NCI-H1417 treated with DMSO at 0.1 percent for 48 hours (cell line): ENCODE measurements around the gene SPATA32.

ENCODE experiments used
- DNase-seq: peaks from one replicate; lab custom pipeline; 2025; lab: John Stamatoyannopoulos, UW

The SPATA32 gene

DNA sequence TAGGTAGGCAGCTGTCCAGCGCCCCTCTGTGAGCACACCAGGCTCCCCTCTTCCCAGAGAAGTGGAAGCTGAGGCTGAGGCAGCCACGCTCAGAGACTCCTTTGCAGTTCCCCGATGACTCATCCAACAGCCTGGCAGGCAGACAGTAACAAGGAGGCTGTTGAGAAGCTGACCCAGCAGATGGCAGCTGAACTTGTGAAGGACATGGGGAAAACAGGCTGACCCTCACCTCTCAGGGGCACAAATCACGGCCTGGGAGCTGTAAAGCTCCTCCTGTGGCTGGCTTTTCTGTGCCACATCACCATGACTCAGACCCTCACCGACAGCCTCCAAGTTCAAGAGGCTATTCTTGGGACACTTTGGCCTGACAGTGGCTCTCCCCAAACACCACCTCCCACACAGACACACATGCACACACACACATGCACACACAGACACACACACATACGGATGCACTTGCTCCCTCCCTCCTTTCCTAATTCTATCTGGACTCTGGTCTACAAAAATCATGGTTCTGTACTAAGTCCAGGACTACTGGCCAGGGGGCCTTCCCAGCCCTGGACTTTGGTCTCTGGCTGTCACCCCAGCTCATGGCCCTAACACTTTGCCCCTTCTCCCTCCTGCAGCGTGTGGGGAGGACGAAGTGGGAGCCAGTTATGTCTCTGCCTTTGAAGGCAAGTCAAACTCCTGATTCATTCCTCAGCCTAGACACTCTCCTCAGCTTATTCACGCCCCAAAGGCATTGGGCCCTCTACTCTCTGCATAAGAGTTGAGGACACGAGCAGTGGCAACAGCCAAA, 31.7 kb upstream of the SPATA32 start:
- no peak for DNase-seq

DNA sequence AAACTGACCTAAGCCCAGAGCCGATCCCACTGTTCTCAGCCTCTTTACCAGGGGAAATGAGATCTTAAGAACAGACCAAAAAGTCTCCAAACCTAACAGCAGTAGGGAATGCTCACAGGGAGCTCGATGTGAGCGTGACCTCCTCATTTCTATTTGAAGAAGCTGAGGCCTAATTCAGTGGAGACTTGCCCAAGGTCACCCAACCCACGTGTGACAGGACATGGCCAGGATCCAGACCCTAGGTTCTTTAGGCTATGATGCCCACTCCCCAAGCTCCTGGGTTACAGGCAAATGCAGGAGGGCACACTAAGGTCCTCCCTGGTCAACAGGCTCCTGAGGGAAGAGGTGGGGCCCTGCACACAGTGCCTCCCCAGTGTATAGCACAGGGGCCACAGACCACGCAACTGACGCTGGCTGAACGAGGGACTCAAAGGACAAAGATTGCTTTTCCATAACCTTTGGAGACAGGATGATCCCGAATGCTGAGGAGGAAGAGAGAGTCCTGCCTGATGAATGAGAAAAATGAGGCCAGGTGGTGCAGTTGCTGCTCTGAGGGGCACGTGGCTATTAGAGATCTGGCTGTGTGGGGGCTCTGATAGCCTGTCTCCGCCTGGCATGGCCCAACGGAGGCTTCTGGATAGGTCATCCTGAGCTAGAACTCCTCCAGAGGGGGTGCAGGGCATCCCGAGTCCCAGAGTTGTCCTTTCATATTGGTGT, 31.0 kb upstream of the SPATA32 start:
- DNase-seq = no peak

DNA sequence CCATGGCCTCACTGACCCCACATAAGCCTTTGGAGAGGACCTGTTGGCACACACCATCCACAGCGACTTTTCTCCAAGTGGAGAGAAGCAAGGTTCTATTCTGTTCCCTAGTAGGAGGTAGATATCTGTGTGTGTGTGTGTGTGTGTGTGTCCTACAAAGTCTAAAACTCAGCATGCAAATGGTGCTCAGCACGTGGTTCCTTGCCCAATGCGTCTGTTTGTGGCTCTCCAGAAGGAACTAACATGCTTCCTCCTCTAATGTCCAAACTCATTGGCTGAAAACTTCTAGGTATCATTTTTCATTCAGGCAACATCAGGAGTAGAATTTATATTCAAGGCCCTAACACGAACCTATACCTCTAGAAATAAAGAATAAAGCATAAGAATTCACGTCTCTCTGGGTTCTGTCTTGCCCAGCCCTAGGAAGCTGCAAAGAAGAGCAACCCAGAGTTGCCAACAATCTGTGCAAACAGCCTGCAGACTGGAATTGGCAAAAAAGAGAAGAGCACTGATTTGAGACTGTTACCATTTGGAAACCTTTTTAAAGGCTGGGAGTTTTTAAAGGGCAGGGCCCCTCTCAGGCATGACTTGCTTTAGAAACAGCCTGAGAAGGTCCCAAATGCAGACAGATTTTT, 29.4 kb upstream of the SPATA32 start:
- no peak for DNase-seq

DNA sequence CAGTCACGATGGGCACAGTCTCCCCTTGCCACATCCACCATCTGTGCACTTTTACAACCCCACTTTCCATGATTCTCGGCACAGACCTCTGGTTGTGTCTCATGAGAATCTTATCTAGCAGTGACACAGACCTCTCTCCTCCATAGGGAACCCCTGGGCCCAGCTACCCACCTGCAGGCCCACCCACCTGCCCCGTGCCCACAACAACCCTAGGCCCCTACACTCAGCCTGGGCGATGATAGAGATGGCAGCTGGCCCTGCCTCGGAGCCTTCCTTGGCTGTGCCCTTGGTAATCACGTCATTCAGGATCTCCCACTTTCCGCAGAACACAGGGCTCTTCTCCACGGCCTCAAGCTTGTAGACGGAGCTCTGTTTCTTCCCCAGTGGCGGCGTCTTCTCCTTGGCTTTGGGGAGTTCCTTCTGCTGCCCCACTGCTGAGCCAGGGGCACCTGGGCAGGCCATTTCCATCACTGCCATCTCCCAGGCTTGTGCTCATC, 28.4 kb upstream of the SPATA32 start:
- no peak for DNase-seq

DNA sequence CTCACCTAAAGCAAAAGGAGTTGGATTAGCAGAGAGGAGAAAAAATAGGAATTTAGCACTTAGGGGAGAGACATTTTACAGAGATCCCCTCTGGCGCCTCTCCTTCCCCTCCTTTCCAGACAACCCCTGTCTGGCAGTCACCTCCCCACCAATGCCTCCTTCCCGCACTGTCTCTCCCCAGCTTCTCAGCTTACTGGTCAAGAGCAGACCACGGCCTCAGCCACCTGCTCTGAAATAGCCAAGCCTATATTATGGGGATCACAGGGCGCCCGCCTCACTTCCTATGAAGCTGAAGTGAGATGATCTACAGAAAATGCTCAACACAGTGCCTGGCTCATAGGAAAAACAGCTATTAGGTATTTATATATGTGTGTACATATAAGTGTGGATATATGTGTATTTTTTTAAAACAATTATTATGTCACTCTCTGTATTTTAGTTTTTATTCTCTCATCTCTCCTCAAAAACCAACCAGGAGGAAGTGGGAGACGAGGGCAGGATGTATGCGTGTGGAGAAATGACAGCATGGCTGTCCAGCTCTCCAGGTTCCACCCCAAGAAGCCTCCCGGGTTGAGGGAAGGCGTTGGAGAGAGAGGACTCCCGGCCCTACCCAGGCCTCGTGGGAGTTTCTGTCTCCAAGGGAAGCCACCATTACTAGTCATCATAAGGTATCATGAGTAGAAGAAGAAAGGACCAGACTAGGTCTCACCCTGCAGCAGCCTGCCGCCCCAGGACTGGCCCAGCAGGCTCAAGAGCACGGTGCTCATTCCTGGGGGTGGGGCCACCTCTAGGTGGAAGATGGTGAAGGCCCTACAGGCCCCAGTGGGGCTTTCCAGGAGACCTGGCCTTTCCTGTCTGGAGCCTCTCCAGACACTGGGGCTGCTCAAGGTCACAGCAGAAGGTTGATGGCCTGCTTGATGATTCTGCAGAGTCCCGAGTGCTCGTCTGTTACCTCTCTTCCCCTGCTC, 27.7 kb upstream of the SPATA32 start:
- no peak for DNase-seq

DNA sequence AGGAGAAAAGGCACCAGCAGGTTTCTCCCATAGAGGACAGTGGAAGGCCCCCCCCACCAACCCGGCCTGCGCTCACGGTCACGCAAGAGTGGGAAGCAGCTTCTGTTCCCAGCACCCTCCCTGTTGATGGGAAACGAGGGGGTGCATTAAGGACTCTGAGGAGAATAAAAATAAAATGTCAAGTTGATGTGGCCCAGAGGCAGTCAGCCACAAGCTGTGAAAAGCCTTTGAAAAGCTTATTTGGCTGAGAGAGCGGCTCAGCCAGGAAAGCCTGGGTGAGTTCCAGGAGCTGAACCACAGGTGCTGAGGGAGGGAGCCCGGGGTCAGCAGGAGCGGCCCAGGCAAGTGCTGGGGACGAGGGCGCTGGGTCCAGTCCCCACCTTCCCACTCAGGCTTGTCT, 26.9 kb upstream of the SPATA32 start:
- no peak for DNase-seq

DNA sequence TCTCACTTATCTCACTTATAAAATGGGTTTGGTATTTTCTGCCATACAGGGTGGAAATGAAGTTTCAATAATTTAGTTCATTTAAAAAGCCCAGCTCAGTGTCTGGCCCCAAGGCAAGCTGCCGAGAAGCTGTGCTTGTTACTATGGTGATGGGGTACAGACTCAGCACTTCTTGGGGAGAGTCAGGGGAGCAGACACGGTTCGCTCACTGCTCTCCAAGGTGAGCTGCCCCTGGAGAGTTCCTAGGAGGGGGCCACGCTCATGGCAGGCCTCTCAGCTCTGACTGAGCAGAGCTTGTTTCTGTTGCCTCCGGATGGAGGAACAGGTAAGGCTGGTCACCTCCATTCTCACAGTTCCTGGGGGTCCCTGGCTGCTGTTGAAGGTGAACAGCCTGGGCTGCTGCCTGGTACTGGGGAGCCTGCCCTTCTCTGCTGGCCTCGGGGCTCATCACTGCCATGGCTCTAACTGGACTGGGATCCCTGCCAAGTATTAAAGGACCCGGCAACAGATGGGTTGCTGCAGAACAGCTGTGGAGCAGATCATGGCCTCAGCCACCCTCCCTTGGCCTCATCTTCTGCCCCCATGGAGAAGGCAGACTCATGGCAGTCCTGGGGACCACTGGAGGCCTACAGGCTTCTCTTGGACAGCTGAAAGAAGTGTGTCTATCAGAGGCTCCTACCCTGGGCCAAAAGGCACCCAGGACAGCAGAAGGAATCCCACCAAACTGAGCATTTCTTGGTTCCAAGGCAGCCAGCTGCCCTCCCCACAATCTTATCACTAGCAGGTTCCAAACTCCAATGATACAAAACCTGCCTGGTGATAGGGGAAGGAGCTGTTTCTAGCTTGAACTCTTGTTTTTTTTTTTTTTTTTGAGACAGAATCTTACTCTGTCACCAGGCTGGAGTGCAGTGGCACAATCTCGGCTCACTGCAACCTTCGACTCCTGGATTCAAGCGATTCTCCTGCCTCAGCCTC, 25.9 kb upstream of the SPATA32 start:
- no peak for DNase-seq

DNA sequence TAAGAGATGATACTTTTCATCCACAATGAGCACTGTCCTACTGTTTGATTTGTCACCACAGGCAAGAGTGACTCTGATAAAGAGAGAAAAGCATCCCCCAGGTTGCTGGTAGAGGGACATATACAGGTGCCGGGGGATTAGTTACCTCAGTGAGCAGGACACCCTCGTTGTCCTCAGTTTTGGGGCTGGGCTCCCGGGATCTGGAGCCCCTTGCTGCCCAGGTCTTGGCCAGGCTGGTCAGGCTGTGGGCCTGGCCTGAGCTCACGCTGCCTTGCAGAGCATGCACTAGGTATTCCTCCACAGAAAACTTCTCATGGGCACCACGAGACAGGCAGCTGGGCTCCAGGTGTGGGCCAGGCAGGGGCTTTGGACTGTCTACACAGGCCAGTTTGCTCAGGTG, 24.4 kb upstream of the SPATA32 start:
- no peak for DNase-seq

DNA sequence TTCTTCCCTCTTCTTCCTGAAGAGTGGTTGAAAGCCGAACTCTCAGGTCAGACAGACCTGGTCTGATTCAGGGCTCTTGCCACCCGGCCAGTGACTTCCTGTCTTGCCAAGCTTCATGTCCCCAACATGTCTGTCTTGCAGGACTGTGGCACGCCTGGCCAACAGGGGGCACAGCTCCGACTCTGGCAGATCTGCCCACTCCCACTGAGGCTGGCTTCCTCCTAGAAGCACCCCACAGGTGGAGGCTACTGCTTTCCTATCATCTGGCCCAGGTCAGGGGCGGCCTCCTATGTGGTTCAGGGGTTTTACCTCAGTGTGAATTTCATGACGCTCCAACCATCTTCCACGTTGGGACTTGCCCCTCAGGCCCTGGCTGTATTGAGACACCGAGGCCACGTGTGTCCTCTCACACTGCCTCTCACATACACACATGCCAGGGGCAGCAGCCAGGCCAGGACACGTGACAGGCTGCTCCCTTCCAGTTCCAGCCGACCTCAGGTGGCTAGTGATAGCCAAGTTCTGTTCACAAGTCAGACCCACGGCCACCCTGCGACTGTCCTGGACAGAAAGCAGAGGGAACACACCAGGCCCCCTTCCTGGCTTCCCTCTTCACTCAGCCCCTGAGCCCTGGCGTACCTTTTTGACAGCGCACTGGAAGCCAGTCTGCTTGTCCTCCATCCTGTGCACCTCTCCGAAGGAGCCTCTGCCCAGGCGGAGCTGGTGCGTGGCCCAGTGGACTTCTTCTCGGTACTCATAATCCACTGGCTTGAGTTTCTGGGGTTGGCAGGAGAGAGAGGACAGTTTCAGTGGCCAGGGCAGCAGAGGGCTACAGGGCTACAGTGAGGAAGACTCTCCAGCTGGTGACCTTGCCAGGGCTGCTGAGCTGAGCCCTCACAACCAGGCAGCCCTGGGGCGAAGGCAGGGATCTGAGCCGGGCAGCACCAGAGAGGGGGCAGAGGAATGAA, 22.6 kb upstream of the SPATA32 start:
- DNase-seq = no peak

DNA sequence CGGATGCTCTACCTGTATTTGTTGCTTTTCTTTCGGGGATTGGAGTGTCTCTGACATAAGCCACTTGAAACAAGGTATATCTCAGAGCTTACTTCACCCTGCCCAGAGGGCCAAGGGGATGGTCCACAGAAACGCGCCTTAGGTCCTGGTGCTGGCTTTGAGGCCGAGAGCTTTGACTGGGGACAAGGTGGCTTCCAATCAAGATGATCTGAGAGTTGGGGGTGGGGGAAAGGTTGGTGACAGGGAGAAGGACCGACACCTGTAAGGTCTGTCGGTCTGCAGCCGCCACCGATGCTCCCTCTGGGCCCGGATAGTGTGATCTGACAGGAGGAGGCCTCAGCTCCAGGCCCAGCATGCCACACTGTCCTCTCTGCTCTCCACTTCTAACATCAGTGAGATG, 21.8 kb upstream of the SPATA32 start:
- no peak for DNase-seq

DNA sequence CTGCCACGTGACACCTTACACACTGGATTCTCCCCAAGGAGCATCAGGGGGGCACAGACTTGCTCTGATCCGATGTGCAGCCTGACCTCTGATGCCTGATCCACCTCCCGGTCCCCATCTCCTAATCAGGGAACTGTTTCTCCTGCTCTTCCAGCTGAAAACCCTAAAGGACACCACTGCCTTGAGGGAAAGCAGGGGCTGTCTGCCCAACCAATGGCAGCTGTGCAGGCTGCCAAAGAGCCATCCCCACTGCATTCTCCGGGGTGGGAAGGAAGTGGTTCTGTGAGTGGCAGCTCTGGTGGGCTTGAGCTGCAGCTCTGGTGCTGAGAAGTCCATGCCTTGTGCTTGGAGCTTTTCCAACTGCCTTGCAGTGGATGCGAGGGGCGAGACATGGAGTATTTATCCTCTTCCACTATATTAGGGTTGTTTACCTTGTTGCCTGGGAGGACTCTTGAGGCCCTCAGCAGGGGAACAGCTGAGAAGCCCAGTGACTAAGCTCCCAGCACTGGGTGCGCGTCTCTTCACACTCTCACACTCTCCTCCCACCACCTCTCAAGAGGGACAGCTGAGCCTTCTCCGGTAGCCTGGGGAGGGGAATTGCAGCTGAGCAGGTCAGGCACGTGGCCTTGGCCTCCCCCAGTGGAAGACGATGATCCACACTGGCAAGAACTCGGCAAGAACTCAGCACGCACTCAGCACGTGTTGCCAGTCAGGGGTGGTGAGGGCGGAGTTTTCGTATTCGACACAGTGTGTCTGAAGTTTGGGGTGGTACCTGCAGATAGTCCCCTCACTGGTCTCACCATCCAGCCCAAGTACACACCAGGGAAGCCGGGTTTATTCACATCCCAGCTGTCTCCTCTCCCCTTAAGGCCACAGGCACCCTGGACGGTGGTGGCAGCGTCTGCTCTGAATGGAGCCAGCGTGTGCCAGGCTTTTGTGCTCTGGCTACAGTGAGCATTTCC, 21.1 kb upstream of the SPATA32 start:
- DNase-seq = peak; percentile 47

DNA sequence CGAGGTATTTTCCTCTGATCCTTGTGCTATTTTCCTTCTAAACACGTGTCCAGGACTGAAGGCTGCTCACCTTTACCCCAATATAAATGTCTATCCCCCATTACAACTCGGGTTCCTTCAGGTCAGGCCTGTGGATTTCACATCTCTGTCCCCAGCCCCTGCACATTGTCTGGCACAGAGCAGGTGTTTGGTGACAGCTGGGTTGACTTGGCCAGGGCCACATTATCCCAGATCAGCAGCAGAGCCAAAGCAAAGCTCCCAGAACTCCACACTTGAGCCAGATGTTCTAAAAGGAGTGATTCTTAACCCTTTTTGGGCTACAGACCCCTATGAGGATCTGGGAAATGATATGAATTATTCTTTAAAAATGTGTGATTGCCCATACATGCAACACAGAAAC, 18.0 kb upstream of the SPATA32 start:
- no peak for DNase-seq

DNA sequence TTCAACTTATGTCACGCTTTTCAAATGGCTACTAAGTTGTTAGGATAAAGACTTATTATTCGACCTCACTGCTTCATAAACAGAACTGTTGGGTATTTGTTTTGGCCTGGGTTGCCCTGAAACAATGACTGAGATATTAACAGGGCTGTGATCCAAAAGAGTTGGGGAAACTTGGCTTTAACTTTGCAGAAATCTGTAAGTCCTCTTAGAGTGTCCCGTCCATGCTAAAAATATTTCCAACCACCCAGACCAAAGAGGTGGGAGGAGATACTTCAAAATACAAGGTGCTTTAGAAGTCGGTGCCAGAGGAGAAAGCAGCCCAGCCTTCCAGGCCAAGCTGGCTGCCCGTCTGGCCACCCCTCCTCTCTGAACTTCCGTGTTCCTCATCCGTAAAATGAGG, 16.1 kb upstream of the SPATA32 start:
- DNase-seq = no peak

DNA sequence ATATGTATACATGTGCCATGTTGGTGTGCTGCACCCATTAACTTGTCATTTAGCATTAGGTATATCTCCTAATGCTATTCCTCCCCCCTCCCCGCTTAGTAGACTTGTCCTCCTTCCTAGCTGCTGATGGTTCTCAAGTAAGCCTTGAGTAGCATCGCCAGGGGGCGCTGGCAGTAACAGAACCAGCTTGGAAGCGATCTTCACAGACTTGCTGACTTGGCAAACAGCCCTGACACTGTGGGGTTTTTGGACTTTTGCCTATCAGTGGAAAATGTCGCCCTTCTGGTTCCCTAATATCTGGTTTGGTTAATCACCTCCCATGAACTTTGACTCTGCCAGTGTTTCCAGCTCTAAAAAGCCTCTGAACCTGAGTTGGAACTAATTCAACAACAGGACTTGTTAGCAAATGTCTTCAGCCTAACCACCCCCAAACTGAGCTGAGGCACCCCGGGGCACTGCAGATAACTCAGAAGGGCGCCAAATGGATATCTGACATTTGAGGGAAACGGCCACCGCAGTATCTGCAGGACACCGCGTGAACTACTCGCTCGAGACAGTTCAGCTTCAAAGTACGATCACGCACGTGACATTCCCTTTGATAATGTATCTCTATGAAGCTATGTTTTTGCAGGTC, 15.4 kb upstream of the SPATA32 start:
- DNase-seq = peak; percentile 45

DNA sequence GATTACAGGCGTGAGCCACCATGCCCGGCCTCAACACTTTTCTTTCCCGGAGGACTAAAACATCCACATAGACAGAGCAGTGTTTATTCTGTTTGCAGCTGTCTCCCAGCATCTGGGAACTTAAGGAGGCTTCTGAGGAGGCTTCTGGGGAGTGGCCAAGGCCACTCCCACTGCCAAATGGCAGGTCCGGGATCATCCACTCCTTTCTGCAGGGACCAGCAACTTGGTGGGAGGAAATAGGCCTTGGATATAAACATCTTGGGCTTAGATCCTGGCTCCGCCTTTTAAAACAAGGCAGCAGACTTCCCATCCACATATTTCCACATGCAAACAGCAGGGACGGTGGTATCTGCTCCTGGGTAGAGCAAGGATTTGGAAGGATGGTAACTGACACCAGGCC, 14.1 kb upstream of the SPATA32 start:
- DNase-seq = no peak

DNA sequence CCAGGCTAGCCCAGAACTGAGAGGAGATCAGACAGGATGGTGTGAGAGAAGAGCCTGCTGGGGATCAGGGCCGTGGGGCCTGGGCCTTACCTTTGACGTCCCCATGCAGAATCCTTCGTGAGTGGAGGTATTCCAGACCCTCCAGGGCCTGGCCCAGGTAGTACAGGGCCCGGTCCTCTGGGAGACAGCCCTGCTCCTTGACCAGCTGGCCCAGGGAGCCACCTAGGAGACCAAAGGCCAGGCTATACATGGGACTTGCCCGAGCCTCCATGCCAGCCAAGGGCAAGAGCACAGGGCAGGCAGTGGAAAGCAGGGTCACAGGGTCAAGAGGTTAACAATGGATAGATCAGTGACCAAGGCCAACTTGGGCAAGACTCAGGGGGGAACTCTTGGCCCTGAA, 12.1 kb upstream of the SPATA32 start:
- no peak for DNase-seq

DNA sequence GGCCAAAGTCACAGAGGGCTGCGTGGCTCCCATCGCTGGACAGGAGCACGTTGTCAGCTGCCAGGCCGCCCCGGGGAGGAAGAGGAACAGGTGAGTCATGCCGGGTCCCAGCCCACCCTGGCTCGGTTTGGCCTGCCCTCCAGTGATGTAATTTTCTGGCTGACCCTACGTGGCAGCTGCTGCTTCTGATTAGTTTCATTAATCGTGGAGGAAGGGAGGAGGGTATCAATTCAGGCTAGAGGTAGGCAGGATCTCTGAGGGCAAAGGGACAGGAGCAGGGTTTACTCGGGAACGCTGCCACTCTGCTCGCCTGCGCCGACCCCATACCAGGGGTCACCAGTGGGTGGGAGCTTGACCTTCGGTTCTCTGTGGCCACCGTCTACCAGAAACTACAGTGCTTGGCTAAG, 11.7 kb upstream of the SPATA32 start:
- DNase-seq = no peak

DNA sequence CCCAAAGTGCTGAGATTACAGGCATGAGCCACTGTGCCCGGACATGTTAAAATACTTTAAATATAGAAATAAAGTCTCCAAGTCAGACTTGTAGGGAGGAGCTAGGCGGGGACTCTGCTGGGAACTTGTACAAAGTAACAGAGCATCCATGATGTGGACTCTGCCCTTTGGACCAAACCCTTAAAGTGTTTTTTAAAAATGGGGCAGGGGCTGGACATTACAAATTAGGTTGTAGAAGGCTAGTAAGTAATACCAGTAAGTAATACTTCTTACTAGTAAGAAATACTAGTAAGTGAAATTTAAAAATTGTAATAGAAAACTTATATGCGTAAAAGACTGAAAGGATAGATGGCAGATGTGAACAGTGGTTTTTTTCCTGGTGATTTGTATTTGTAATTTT, 9.7 kb upstream of the SPATA32 start:
- no peak for DNase-seq
